ENCODE results near the gene SLC7A6OS. TPM values are rescaled to one million over a fixed set of nuclear protein-coding genes. Genes with fewer than 3 reads are reported as not detected.

SLC7A6OS gene
- 14.9 and 17.5 TPM in 2 replicates for total RNA-seq

DNA sequence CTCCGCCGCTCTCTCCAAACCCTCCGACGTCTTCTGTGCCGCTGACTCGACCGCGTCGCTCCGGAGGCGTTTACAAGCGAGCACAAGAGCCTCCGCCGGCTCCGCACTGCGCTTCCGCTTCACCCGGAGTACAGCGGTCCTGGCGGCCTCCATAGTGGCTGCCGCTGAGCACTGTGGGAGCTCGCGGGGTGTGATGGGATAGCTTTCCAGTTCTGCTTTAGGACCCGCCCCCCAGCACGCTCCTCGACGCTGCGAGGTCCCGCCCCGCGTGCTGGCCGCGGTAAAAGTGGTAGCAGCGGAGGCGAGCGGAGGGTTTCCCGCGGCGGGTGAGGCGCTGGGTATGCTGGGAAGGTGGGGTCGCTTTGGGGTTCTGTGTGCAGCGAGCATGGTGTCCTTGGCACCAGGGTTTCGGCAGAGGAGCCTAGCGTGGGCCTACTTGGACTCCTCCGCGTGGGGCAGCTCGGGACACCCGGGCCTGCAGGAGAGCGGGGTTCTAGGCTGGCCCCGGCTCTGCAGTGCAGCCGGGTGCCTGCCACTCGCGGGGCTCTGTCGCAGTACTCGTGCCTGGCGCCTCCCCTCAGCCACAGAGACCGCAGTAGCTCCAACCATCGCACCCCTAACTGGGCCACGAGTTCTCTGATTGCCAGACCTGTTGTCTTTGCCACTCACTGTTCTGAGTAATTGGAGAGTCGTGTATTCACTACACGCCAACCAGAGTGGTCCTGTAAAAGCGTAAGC is at the start of gene SLC7A6OS, which contains the start of gene PRMT7:
Gene SLC7A6OS, minus strand, starts transcription at position 173 of the 738 bp plus-strand sequence. Its CDS starts 20 bp downstream, at position 153.
Gene PRMT7, plus strand, starts transcription at position 246 of the 738 bp plus-strand sequence. CDS start 4,961 bp downstream, outside the sequence.

DNA sequence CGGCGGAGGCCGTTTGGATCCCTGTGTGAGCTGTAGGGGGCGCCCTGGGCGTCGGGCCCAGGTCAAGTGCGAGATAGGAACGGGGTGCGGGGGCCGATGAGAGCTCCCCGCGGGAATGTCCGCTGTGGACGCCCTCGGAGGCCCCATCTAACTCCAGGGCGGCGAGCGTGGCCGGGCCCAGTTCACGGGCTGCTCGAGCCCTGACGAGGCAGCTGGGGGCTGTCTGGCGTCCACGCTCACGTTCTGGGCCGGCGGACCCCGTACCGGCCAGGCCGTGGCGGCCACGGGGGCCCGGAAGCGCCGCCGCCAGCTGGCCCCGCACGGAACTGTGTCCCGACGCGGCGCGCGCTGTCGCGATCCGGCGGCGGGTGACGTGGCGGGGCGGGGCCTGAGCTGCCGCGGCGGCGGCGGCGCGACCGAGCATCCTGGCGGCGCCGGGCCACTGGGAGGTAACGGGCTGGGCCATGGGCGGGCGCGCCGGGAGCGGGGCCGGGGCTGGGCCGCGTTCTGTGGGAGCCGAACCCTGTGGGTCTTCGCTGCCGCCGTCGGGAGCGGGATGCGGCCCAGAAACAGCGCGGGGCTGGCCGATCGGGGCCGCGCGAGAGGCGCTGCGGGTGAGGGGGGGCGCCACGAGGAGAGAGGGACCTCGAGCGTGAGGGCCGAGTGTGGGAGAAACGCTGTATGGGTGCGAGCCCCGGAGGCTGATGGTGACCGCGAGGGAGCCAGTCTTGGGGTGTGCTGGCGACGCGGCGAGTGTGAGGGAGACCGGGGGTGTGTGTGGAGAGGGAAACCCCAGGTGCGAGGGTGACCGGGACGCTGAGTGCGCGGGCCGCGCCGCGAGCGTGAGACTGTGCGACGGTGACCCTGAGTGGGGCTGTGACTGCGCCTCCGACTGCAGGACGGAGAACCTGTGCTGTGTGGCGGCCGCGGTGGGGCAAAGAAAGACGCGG is 46.3 kb downstream of the SLC7A6OS start, which contains the start of gene SLC7A6:
Gene SLC7A6, plus strand, starts transcription at position 399 of the 950 bp plus-strand sequence. CDS start 10,201 bp downstream, outside the sequence.

Other genes starting within 250 kb of the SLC7A6OS start
- 7.3 and 8.4 TPM in 2 replicates for gene NFATC3, start 225.6 kb downstream of the SLC7A6OS start, total RNA-seq
- gene ESRP2, start 74.8 kb downstream of the SLC7A6OS start, total RNA-seq = 0.12 and 0.22 TPM in 2 replicates
- gene PLA2G15, start 65.6 kb downstream of the SLC7A6OS start, total RNA-seq = 32.1 and 38.0 TPM in 2 replicates
- 12.6 and 17.3 TPM in 2 replicates for gene SLC7A6, start 46.4 kb downstream of the SLC7A6OS start, total RNA-seq
- 52.0 and 70.6 TPM in 2 replicates for gene PRMT7, start 73 bp upstream of the SLC7A6OS start, total RNA-seq
- under 0.01 and 0.12 TPM in 2 replicates for gene SMPD3, start 137.6 kb upstream of the SLC7A6OS start, total RNA-seq
- gene ZFP90, start 228.3 kb upstream of the SLC7A6OS start, total RNA-seq = 23.5 and 32.2 TPM in 2 replicates